Neutrophil (primary cell): ENCODE data around the gene ARHGAP5.

Source experiments
- H3K27ac ChIP-seq: fragments of 200-600 bp; sonication (generic); 2 replicates; pipeline ENCODE4 v1.5.1; 2016; ENCODE audit warnings: mild to moderate bottlenecking, moderate library complexity
- H3K27me3 ChIP-seq: fragments of 200-600 bp; sonication (generic); 2 replicates; pipeline ENCODE4 v1.6.0; 2016; ENCODE audit warnings: mild to moderate bottlenecking
- H3K36me3 ChIP-seq: fragments of 200-600 bp; sonication (generic); 2 replicates; pipeline ENCODE4 v1.5.1; 2017
- H3K4me1 ChIP-seq, 2 experiments: fragments of 200-600 bp in 1 of 2; sonication (generic) in 1 of 2; 1 replicate in 1 of 2; 2 replicates in 1 of 2; pipeline versions ENCODE4 v1.5.1 to v1.6.1; 2013 to 2016; ENCODE audit warnings: low read depth in 1 of 2, low read length in 1 of 2, mild to moderate bottlenecking in 1 of 2, moderate library complexity in 1 of 2; ENCODE audit not compliant: control insufficient read depth in 1 of 2, insufficient read depth in 1 of 2
- H3K4me3 ChIP-seq, 2 experiments: fragments of 200-600 bp in 1 of 2; sonication (generic) in 1 of 2; 1 replicate in 1 of 2; 2 replicates in 1 of 2; pipeline ENCODE4 v1.5.1; 2013 to 2016; ENCODE audit warnings: low read depth in 1 of 2, low read length in 1 of 2, mild to moderate bottlenecking in 1 of 2, moderate library complexity in 1 of 2
- H3K9me3 ChIP-seq: fragments of 200-600 bp; sonication (generic); 2 replicates; pipeline ENCODE4 v1.5.1; 2016
- TF ChIP-seq, protein P1 (sequence below): fragments of 200-600 bp; sonication (generic); IDR thresholded peaks from 2 replicates; pipeline ENCODE4 v1.5.1; 2016; ENCODE audit warnings: antibody characterized with exemption

ARHGAP5 gene

GRCh38 chr14:32087173-32087861 is 10.2 kb downstream of the ARHGAP5 start:
- H3K27me3 ChIP-seq: no peaks in the 10 kb centered on the region
- H3K4me3 ChIP-seq: no peak overlapping the region
- H3K9me3 ChIP-seq: no peaks in the 10 kb centered on the region
- H3K36me3 ChIP-seq: peaks cover 6% of the 10 kb centered on the region
- TF ChIP-seq, protein P1, sequence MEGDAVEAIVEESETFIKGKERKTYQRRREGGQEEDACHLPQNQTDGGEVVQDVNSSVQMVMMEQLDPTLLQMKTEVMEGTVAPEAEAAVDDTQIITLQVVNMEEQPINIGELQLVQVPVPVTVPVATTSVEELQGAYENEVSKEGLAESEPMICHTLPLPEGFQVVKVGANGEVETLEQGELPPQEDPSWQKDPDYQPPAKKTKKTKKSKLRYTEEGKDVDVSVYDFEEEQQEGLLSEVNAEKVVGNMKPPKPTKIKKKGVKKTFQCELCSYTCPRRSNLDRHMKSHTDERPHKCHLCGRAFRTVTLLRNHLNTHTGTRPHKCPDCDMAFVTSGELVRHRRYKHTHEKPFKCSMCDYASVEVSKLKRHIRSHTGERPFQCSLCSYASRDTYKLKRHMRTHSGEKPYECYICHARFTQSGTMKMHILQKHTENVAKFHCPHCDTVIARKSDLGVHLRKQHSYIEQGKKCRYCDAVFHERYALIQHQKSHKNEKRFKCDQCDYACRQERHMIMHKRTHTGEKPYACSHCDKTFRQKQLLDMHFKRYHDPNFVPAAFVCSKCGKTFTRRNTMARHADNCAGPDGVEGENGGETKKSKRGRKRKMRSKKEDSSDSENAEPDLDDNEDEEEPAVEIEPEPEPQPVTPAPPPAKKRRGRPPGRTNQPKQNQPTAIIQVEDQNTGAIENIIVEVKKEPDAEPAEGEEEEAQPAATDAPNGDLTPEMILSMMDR: no peak
- no peaks in the 10 kb centered on the region for H3K4me1 ChIP-seq
- H3K27ac ChIP-seq: no peak overlapping the region

DNA sequence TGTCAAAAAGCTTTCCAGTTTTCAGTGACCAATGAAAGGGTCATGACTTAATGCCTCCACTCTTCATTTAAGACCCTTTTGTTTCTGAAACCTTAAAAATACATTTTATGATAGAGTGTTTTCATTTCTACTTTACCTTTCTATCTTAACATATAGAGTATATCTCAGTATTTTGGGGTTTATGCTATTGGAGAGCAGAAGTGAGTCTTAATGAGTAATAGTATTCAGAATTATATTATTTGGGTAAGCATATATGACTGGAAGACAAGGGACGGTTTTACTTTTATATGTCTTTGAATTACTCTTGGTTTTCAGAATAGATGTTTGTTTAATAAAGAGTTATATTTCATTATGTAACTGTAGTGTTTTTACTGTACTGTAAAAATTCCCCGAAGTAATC is 10.8 kb downstream of the ARHGAP5 start:
- Histone ChIP-seq H3K4me1 (no peaks in the 10 kb centered on the region), H3K27me3 (no peaks in the 10 kb centered on the region), H3K36me3 (peaks cover 6% of the 10 kb centered on the region), H3K27ac (no peak overlapping the region), H3K4me3 (no peak overlapping the region), H3K9me3 (no peaks in the 10 kb centered on the region)
- TF ChIP-seq, protein P1: no peak

GRCh38 chr14:32090686-32091085 is 13.6 kb downstream of the ARHGAP5 start:
- Histone ChIP-seq H3K9me3 (no peaks in the 10 kb centered on the region), H3K4me3 (no peak overlapping the region), H3K27ac (no peak overlapping the region), H3K27me3 (no peaks in the 10 kb centered on the region), H3K36me3 (peaks cover 6% of the 10 kb centered on the region), H3K4me1 (no peaks in the 10 kb centered on the region)
- TF ChIP-seq, protein P1: no peak

- Histone ChIP-seq H3K4me3 (no peak overlapping the region), H3K27me3 (no peaks in the 10 kb centered on the region), H3K9me3 (no peaks in the 10 kb centered on the region), H3K27ac (no peak overlapping the region), H3K36me3 (no peaks in the 10 kb centered on the region), H3K4me1 (peaks cover 4 to 7% of the 10 kb centered on the region in 2 experiments)
- TF ChIP-seq, protein P1: no peak
Observed at GRCh38 chr14:32099473-32099872, 22.4 kb downstream of the ARHGAP5 start.

DNA sequence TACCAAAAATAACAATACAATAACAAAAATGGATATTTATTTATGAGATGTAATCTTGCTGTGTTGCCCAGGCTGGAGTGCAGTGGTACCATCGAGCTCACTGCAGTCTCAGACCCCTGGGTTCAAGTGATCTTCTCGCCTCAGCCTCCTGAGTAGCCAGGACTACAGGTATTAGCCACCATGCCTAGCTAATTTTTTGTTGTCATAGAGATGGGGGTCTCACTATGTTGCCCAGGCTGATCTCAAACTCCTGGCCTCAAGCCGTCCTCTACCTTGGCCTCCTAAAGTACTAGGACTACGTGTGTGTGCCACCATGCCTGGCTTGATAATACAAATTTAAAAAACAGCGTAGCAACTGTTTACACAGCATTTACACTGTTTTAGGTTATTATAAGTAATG is 23.1 kb downstream of the ARHGAP5 start:
- Histone ChIP-seq H3K4me3 (no peak overlapping the region), H3K4me1 (peaks cover 8 to 14% of the 10 kb centered on the region in 2 experiments), H3K36me3 (no peaks in the 10 kb centered on the region), H3K27ac (no peak overlapping the region), H3K27me3 (no peaks in the 10 kb centered on the region), H3K9me3 (no peaks in the 10 kb centered on the region)
- TF ChIP-seq, protein P1: no peak
